ENCODE data around the gene KCNH1. TPM values are rescaled to one million over a fixed set of nuclear protein-coding genes. Genes with fewer than 3 reads are reported as not detected.

The KCNH1 gene
- total and polyA plus RNA-seq, 3 donors from 2014 or later: 1.5 to 4.2 (median 2.8) TPM

DNA sequence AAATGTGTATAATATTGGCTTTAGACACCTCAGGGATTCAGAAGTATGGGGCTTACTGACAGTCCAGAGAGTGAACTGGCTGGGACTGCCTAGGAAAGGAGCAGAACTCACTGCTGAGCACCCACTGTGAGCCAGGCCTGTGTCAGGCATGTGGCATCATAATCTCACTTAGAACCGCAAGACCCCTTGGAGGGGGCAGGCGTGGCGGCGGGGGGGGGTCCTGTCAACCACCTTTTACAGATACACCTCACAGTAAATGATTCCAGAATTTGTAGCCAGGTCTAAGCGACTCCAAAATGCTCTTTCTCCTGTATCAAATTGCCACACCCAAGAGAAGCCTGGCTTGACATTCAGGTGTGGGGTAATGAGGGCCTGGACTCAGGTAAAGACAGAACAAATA is 235.5 kb downstream of the KCNH1 start:
- Histone ChIP-seq H3K4me3 (no peak overlapping the region), H3K27me3 (no peaks in the 10 kb centered on the region), H3K36me3 (ENCODE audit: low read depth, missing control alignments) (no peaks in the 10 kb centered on the region), H3K27ac (no peak overlapping the region), H3K4me1 (no peaks in the 10 kb centered on the region), H3K9me3 (no peaks in the 10 kb centered on the region)
- WGBS, 2 donors: 100% methylated on average over 1 to 5 of the region's 5 CpGs
- intact Hi-C loops (cut with DNase I; ENCODE audit: low total_unique reads): no loop called here
- no peak for TF ChIP-seq POLR2A (IDR thresholded peaks at IDR 0.05)
- TF ChIP-seq, protein P1, sequence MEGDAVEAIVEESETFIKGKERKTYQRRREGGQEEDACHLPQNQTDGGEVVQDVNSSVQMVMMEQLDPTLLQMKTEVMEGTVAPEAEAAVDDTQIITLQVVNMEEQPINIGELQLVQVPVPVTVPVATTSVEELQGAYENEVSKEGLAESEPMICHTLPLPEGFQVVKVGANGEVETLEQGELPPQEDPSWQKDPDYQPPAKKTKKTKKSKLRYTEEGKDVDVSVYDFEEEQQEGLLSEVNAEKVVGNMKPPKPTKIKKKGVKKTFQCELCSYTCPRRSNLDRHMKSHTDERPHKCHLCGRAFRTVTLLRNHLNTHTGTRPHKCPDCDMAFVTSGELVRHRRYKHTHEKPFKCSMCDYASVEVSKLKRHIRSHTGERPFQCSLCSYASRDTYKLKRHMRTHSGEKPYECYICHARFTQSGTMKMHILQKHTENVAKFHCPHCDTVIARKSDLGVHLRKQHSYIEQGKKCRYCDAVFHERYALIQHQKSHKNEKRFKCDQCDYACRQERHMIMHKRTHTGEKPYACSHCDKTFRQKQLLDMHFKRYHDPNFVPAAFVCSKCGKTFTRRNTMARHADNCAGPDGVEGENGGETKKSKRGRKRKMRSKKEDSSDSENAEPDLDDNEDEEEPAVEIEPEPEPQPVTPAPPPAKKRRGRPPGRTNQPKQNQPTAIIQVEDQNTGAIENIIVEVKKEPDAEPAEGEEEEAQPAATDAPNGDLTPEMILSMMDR (IDR thresholded peaks at IDR 0.05): no peak
- DNase-seq: no peak

DNA sequence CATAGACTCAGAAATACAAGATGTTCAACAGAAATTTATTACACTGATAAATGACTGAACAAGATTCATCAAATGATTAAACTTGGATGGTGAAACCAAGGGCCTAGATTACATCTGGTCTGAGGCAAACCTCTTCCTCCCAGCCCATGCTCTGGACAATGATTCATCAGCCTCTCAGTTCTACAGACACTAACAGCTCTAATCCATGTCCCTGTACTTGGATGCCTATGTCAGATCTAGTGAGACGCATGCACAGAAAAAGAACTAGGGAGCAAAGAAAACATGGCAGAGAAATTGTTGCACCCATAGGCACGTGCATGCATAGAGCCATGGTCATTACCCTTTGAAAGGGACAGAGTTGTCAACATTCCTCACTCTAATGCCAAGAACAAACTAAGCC is 250.1 kb downstream of the KCNH1 start:
- Histone ChIP-seq H3K4me1 (no peaks in the 10 kb centered on the region), H3K4me3 (no peak overlapping the region), H3K27ac (no peak overlapping the region), H3K36me3 (ENCODE audit: low read depth, missing control alignments) (no peaks in the 10 kb centered on the region), H3K9me3 (no peaks in the 10 kb centered on the region), H3K27me3 (no peaks in the 10 kb centered on the region)
- TF ChIP-seq POLR2A (IDR thresholded peaks at IDR 0.05): no peak
- TF ChIP-seq, protein P1 (IDR thresholded peaks at IDR 0.05): no peak
- intact Hi-C loops (cut with DNase I; ENCODE audit: low total_unique reads): no loop called here
- WGBS, 2 donors: 71 to 78% methylated on average over 2 of the region's 2 CpGs
- DNase-seq: no peak

DNA sequence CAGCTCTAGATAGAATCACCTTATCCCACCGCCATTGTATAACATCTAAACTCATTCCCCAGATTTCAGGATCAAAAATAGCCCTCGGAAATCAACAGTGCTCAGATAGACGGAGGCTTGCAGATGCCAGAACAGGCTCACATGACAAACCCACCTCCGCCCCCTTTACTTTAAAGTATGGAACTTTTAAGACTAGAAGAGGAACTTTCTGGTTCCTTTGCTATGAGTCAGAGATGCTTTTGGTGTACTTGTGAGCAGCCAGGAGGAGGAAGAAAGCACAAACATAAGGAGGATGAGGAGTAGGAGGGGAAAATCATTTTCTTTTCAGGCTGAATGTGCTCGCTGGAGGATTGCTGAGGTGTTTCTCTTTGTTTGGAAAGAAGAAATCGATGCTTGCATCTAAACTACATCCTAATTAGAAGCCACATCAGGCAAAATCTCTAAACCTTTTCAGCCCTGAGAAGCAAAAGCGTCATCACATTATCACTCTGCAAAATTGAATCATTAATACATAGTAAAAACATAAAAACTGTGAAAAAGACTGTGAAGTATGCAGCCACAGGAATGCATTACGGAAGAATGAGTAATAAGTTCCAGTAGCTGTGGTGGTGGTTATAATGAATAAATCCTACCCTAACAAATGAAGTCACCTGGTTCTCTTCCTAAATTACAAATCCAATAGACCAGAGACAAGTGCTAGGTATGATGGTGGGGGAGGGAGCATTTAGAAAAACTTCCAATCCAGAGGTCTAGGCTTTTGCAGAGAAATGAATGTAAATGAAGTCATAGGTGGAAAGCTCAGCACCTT is 251.3 kb downstream of the KCNH1 start:
- no peaks in the 10 kb centered on the region for H3K27me3 ChIP-seq
- no peak overlapping the region for H3K27ac ChIP-seq
- H3K9me3 ChIP-seq: no peaks in the 10 kb centered on the region
- no peak for TF ChIP-seq POLR2A (IDR thresholded peaks at IDR 0.05)
- TF ChIP-seq, protein P1 (IDR thresholded peaks at IDR 0.05): no peak
- H3K4me3 ChIP-seq: no peak overlapping the region
- H3K36me3 ChIP-seq (ENCODE audit: low read depth, missing control alignments): no peaks in the 10 kb centered on the region
- intact Hi-C loops (cut with DNase I; ENCODE audit: low total_unique reads): no loop called here
- no peaks in the 10 kb centered on the region for H3K4me1 ChIP-seq
- WGBS, 2 donors: 73 to 81% methylated on average over 8 of the region's 8 CpGs
- no peak for DNase-seq

DNA sequence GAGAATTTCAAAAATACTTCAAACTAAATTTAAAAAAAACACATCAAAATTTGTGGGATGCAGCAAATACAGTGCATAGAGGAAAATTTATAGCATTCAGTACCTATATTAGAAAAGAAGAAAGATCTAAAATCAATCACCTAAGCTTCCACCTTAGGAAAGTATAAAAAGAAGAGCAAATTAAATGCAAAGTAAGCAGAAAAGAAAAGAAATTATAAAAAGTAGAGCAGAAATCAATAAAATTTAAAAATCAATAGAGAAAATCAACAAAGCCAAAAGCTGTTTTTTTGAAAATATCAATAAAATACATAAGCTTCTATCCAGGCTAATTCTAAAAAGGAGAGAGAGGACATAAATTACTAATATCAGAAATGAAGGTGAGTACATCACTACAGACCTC is 255.4 kb downstream of the KCNH1 start:
- Histone ChIP-seq H3K36me3 (ENCODE audit: low read depth, missing control alignments) (no peaks in the 10 kb centered on the region), H3K4me1 (no peaks in the 10 kb centered on the region), H3K27me3 (no peaks in the 10 kb centered on the region), H3K9me3 (no peaks in the 10 kb centered on the region), H3K27ac (no peak overlapping the region), H3K4me3 (no peak overlapping the region)
- DNase-seq: no peak
- TF ChIP-seq, protein P1 (IDR thresholded peaks at IDR 0.05): no peak
- no peak for TF ChIP-seq POLR2A (IDR thresholded peaks at IDR 0.05)
- intact Hi-C loops (cut with DNase I; ENCODE audit: low total_unique reads): no loop called here

DNA sequence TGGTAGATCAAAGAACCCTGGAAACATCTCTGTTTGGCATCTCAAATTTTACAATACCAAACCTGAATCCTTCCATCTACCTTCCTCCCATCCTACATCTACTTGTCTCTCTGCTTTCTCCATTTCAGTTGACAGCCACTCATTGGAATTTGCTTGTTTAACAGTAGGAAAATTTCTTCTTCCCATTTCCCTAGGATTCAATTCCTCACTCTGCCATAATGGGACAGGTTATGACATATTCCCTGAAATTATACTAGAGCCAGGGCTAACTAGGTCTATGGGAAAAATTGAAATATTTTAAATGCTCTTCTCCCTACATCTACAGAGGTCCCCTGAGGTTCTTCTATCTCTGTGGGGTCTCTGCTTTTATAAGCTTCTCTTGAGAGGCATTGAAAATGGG is 257.7 kb downstream of the KCNH1 start:
- Histone ChIP-seq H3K9me3 (no peaks in the 10 kb centered on the region), H3K27me3 (no peaks in the 10 kb centered on the region), H3K4me3 (no peak overlapping the region), H3K27ac (no peak overlapping the region), H3K36me3 (ENCODE audit: low read depth, missing control alignments) (no peaks in the 10 kb centered on the region), H3K4me1 (no peaks in the 10 kb centered on the region)
- TF ChIP-seq POLR2A (IDR thresholded peaks at IDR 0.05): no peak
- TF ChIP-seq, protein P1 (IDR thresholded peaks at IDR 0.05): no peak
- DNase-seq: no peak
- intact Hi-C loops (cut with DNase I; ENCODE audit: low total_unique reads): no loop called here

Measured in testis (tissue), 3 donors.